MCF 10A (cell line): ENCODE results near the gene GSDMA. TPM values are rescaled to one million over a fixed set of nuclear protein-coding genes. Genes with fewer than 3 reads are reported as not detected.

Source experiments
- BruUV-seq: library from RNA; stranded (reverse); fragments of 400-500 nt; replicated peaks from 2 replicates; lab custom pipeline; 2021; lab: Mats Ljungman, UMichigan
- CTCF ChIA-PET: fragments of 300-600 bp; sonication (Branson Sonifier 250); formaldehyde crosslinking; extraction: SDS; loops from one replicate; lab custom pipeline; 2021; ENCODE audit warnings: antibody characterized with exemption, inconsistent platforms; lab: Yijun Ruan, JAX
- POLR2A ChIA-PET: fragments of 300-600, 350-650 bp; sonication (Branson Sonifier 250); formaldehyde crosslinking; extraction: SDS; loops from one replicate; lab custom pipeline; 2020; ENCODE audit warnings: antibody characterized with exemption, inconsistent platforms; lab: Yijun Ruan, JAX
- DNase-seq: peaks from one replicate; pipeline ENCODE4 v3.0.0-alpha.2; 2018; ENCODE audit not compliant: unreplicated experiment
- H3K27ac Mint-ChIP-seq: one replicate; pipeline ENCODE4 v1.8.0; 2022; ENCODE audit warnings: mild to moderate bottlenecking, low read depth, mixed read lengths; ENCODE audit not compliant: unreplicated experiment
- H3K27me3 Mint-ChIP-seq: one replicate; pipeline ENCODE4 v1.8.0; 2022; ENCODE audit warnings: mixed read lengths; ENCODE audit not compliant: insufficient read depth, unreplicated experiment
- H3K36me3 Mint-ChIP-seq: one replicate; pipeline ENCODE4 v1.8.0; 2022; ENCODE audit warnings: mild to moderate bottlenecking, moderate library complexity, mixed read lengths; ENCODE audit not compliant: insufficient read depth, unreplicated experiment
- H3K4me1 Mint-ChIP-seq: one replicate; pipeline ENCODE4 v1.8.0; 2022; ENCODE audit warnings: mixed read lengths; ENCODE audit not compliant: insufficient read depth, unreplicated experiment
- H3K4me3 Mint-ChIP-seq: one replicate; pipeline ENCODE4 v1.8.0; 2022; ENCODE audit warnings: mild to moderate bottlenecking, moderate library complexity, mixed read lengths; ENCODE audit not compliant: unreplicated experiment
- H3K9me3 Mint-ChIP-seq: one replicate; pipeline ENCODE4 v1.8.0; 2022; ENCODE audit warnings: mixed read lengths; ENCODE audit not compliant: unreplicated experiment
- intact Hi-C: fragments of 100-400 bp; cut with micrococcal nuclease; formaldehyde crosslinking; loops from 2 replicates; pipeline ENCODE4 v1.14.1; 2022
- total RNA-seq: library from RNA; stranded (reverse); gene quantifications from 2 replicates; pipeline ENCODE4 v1.2.3, GENCODE V29; 2022
- TF ChIP-seq, protein P1 (sequence below): fragments of 200-600 bp; IDR thresholded peaks from one replicate; pipeline ENCODE4 v1.8.0; 2022; ENCODE audit warnings: antibody characterized with exemption, mild to moderate bottlenecking; ENCODE audit not compliant: unreplicated experiment

The GSDMA gene
- total RNA-seq, 1 experiment from 2014 or later, result 0.77 TPM

DNA sequence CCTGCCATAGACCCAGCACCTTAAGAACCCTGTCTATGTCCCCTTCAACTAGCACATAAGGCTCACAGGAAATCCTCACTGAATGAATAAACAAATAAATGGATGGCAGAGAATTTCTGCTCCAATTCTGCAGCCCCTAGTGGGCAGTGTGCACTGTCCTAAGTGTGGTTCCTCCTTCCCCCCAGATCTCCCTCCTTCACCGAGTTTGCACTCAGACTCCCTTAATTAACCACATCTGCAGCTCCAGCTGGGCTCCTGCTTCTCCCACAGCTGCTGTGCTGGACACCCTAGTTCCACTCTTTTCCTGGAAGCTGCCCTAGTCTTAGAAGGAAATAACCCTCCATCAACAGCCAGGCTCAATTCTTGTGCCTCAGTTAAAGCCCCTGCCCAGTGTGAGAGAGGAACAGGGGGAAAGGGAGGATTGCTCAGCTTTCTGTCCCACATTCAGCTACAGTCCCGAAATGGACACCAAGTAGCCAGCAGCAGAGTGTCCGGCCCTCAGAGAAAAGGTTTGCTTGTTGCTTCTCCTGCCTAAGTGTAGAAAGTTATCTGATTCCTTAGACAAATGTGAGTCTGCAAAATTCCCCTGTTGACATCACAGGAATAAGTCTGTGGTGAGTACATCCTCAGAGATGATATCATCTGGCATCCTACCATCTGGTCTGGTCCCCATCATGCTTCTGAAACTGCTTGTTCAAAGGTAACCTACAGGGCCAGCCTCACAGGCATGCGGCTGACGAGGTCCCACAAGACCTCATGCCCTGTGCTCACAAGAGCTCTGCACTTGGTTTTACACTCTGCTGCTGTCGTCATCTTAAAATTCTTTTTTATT lies 23.0 kb upstream of the GSDMA start:
- DNase-seq, result no peak
- intact Hi-C loops, result no loop called here
- Mint-ChIP-seq H3K36me3 (peaks cover 7% of the 10 kb centered on the region), H3K4me1 (no peaks in the 10 kb centered on the region), H3K27ac (no peak overlapping the region), H3K27me3 (peaks cover 23% of the 10 kb centered on the region), H3K4me3 (no peak overlapping the region), H3K9me3 (no peaks in the 10 kb centered on the region)
- ChIA-PET POLR2A (interaction anchor here (0.6 to 1.0 kb wide), 3 partner anchors 10 to 84 kb away, joined by 3 to 5 read pairs (median 3); no protein-coding TSS in a partner anchor), CTCF (interaction anchor here (0.6 to 1.3 kb wide), 2 partner anchors 20 to 34 kb away, joined by 3 to 4 read pairs; no protein-coding TSS in a partner anchor)
- TF ChIP-seq, protein P1, sequence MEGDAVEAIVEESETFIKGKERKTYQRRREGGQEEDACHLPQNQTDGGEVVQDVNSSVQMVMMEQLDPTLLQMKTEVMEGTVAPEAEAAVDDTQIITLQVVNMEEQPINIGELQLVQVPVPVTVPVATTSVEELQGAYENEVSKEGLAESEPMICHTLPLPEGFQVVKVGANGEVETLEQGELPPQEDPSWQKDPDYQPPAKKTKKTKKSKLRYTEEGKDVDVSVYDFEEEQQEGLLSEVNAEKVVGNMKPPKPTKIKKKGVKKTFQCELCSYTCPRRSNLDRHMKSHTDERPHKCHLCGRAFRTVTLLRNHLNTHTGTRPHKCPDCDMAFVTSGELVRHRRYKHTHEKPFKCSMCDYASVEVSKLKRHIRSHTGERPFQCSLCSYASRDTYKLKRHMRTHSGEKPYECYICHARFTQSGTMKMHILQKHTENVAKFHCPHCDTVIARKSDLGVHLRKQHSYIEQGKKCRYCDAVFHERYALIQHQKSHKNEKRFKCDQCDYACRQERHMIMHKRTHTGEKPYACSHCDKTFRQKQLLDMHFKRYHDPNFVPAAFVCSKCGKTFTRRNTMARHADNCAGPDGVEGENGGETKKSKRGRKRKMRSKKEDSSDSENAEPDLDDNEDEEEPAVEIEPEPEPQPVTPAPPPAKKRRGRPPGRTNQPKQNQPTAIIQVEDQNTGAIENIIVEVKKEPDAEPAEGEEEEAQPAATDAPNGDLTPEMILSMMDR, result no peak
- no TSS peak for BruUV-seq

GRCh38 chr17:39943702-39944392 lies 19.0 kb upstream of the GSDMA start:
- Mint-ChIP-seq H3K27me3 (peaks cover 23% of the 10 kb centered on the region), H3K27ac (no peak overlapping the region), H3K9me3 (no peaks in the 10 kb centered on the region), H3K36me3 (peaks cover 7% of the 10 kb centered on the region), H3K4me1 (no peaks in the 10 kb centered on the region), H3K4me3 (no peak overlapping the region)
- no peak for DNase-seq
- ChIA-PET POLR2A (no interaction called here), CTCF (interaction anchor here (0.5 to 0.6 kb wide), 2 partner anchors 35 to 182 kb away, joined by 3 to 4 read pairs; no protein-coding TSS in a partner anchor)
- intact Hi-C loops, result no loop called here
- BruUV-seq, result no TSS peak
- TF ChIP-seq, protein P1, result no peak

DNA sequence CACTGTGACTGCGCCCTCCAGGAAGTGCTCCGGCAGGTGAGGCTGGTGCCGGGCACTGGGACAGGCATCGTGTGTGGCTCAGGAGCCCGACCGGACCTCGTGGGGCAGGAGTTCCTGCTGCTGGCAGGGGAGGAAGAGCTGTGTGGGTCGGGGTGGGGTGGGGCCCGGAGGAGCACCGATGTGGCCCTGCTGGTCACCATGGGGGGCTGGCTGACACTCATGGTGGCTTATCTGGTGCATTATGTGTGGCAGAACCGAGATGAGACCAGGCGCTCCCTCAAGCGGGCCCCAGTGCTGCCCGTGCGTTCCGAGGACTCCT lies 18.5 kb upstream of the GSDMA start:
- intact Hi-C loops, result no loop called here
- TF ChIP-seq, protein P1, result no peak
- Mint-ChIP-seq H3K36me3 (peaks cover 7% of the 10 kb centered on the region), H3K27ac (no peak overlapping the region), H3K27me3 (peaks cover 23% of the 10 kb centered on the region), H3K4me3 (no peak overlapping the region), H3K4me1 (no peaks in the 10 kb centered on the region), H3K9me3 (no peaks in the 10 kb centered on the region)
- ChIA-PET CTCF (no interaction called here), POLR2A (no interaction called here)
- DNase-seq, result no peak
- BruUV-seq, result no TSS peak
